NCI-H187 treated with DMSO at 0.1 percent for 48 hours (cell line): Measurements from ENCODE around the gene AADAC.
"Not testable (repeated sequence)": the region's sequence is repeated elsewhere in the genome, so short reads cannot be mapped to it uniquely, and the experiment has no call there.

ENCODE experiments used
- DNase-seq: peaks from one replicate; lab custom pipeline; 2025; lab: John Stamatoyannopoulos, UW

Gene AADAC, protein sequence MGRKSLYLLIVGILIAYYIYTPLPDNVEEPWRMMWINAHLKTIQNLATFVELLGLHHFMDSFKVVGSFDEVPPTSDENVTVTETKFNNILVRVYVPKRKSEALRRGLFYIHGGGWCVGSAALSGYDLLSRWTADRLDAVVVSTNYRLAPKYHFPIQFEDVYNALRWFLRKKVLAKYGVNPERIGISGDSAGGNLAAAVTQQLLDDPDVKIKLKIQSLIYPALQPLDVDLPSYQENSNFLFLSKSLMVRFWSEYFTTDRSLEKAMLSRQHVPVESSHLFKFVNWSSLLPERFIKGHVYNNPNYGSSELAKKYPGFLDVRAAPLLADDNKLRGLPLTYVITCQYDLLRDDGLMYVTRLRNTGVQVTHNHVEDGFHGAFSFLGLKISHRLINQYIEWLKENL

DNA sequence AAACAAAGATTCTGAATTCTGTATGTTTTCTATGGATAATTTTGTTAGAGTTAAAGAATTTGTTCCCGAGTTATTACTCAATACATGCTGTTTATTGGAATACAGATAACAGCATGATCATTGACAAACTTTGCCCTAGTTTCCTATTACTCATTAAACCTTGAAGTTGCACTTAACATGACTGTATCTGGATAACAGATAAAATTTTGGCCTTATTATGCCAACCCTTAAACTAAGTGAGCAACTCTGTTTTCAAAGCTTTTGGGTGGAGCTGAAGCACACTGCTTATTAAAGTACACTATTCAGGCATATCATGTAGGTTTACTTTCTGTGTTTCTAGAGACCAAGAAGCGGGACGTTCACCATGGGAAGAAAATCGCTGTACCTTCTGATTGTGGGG, at the start of gene AADAC:
AADAC (plus strand) TSS at position 318 of the 400 bp plus-strand sequence; CDS start at position 365, 47 bp downstream.
- no peak for DNase-seq

DNA sequence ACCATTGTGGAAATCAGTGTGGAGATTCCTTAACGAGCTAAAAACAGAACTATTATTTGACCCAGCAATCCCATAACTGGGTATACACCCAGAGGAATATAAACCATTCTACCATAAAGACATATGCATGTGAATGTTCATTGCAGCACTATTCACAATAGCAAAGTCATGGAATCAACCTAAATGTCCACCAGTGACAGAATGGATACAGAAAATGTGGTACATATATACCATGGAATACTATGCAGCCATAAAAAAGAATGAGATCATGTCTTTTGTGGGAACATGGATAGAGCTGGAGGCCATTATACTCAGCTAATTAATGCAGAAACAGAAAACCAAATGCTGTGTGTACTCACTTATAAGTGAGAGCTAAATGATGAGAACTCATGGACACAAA, 49.2 kb upstream of the AADAC start:
- DNase-seq, result not testable (repeated sequence)

DNA sequence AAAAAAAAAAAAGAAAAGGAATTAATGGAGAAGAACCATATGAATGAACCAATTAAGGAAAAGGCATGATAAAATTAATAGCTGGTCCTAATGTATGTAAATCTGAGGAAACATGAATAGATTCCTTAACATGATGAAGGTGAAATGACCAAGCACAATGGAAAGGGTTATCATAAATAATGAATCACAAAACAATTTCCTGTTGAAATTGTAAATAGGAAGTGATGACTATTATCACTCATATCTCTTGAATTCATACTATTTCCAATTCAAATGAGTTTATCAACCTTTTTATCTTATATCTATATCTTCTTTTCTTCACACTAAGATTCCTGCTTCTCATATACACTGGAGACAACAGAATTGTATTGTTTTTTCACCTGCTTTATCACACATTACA, 48.2 kb upstream of the AADAC start:
- no peak for DNase-seq

DNA sequence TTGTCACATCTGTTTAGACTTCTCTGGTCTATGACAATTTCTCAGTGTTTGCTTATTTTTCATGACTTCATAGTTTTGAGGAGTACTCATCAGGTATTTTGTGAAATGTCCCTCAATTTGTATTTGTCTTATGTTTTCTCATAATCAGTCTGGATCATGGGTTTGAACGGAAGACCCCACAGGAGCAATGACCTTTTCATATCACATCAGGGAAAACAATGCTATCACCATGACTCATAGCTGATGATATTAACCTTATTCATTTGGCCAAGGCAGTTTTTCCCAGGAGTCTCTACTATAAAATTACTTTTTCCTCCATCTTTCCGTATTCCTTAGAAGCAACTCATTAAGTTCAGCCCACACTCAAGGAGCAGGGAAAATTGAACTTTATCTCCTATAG, 47.5 kb upstream of the AADAC start:
- DNase-seq, result no peak

DNA sequence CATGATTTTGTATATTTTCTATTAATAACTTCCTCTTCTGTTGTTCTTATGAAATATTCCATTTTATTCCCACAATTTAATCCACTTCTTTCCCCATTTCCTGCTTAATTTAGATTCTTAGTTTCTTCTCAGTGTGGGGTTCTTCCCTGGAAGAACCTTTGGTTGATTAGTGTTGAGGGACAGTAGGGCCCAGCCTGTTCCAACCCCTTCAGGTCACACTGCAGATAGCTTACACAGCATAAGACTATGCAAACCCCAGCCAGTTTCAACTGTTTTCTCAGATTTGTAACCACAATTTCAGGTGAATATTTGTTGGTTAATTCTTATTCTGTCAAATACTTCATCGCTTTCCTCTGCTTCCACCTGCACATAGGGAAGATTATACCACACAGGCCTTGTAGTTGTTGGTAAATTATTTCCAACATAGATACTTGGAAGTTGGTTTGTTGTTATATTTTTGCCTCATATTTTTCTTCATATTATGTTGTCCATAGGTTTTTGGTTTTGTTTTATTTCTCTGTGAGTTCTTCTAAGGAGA, 45.5 kb upstream of the AADAC start:
- no peak for DNase-seq

DNA sequence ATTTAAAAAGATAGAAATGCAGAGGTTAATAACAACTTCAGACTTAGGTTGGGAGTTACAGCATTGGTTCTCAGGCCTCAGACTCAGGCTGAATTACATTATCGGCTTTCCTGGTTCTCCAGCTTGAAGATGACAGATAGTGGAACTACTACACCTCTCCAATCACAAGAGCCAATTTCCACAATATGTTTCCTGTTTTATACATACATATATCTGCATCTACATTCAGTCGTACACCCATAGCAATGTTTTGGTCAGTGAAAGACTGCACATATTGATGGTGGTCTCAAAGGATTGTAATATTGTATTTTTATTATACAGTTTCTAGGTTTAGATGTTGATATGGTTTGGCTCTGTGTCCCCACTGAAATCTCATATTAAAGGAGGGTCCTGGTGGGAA, 44.7 kb upstream of the AADAC start:
- no peak for DNase-seq

DNA sequence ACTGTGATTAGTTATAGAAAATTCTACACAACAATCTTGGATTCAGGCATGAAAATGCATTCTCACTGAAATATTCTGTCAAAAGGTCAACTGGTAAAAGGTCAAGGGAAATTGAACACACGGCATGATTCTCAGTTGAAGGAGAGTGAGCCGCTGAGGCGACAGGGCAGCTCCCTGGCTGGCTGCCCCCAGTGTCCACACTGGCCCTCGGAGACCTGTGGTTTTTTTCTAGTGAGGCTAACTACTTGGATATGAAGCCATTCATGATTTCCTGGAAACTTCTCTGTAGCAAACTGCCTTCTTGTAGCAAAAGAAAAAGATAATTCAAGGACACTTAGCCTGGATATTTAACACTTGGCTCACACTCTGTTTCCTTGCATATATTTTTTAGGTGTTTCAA, 43.0 kb upstream of the AADAC start:
- no peak for DNase-seq

DNA sequence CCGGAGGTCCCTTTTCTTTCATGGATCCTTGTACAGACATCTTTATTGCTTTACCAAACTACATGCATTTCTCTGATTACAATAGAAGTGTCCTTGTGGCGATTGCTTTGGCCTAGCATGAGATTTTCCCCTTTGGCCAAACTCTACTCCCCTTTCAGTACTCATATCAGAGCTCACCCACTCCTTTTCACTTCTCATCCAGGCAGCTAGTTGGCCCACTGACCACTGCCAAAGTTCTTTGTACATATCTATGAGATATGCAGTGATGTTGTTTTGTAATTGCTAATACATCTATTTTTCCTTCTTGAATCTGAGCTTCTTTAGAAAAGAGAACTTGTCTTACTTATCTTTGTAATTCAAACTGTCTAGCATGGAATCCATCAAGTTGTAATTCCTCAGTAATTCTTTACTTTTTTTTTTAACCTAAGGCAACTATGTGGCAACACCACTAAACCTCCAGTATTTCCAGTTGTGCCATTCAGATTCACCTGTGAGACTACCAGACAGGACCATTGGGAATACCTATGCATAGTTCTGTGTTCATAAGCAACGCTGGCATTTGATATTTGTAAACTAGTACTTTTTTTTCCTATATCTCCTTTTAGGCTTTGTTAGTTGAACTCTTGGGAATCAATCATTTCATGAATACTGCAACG, 41.0 kb upstream of the AADAC start:
- DNase-seq, result no peak

DNA sequence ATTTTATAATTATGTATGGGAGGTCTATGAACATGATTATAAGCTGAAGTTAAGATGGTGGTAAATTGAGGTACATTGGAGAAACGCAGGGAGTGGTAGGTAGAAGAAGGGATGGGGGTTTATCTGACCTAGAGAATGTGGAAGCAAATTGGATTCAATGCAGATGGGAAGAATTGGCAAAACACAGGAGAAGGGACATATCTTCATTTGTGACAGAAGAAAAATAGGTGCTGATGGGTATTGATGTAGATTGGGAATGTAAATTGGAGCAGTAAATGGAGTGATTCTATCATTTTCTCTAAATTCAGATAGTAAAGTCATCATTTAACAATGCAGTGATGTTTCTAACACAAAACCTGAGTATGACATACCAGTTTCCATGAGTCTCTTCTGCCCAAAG, 39.7 kb upstream of the AADAC start:
- DNase-seq, result no peak

DNA sequence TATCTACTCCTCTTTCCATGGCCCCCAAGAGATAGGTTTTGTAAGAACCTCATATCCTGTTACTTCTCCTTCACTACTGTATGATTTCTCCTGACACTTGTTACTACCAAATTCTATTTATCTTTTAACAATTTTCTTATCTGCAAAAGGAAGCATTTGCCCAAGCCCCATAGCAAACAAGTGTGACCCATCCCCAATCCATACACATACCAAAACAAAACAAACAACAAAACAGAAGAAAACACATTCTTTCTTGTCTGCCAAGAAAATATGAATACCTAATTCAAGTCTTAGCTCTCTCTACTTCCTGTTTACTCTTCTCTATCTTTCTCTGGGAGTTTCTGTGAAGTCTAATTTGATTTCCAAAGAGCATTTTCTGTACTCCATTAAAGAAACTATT, 39.0 kb upstream of the AADAC start:
- DNase-seq, result no peak

DNA sequence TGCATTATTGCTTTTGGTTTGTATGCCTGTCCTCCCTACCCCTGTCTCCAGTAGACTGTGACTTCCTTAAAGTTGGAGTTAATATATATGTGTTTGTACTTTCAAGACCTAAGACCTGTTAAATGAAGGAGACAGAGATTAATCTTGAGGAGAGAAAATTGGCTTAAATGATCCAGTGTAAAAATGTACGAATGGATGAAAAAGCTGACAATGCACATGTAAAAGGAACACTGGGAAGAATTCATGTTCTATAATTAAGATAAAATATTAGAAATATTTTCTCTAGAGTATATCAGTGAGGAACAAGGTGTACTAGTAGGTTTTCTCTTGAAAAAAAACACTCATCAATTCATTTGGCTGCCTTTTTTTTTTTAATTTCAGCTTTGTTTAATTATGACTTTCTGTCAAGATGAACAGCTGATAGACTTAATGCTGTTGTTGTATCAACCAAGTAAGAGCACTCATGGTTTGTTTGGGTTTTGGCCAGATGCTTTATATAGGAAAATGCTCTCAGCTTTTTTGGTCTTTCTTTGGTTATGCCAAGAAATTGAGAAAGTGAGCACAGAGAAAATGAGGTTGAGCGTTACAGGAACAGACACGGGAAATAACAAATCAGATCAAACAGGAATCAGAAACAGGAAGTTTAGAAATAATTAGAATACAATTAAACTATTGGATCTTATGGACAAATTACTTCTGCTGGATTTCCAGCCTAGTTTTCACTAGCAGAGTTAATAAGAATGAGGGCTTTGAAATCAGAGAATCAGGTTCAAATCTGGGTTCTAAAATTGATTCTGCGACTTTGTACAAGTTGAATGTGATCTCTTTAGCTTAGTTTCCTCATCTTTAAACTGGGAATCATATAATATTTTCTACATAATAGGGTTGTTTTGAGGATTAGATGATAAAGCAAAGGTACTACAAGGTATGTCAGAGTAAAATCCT, 38.3 kb upstream of the AADAC start:
- DNase-seq, result no peak

DNA sequence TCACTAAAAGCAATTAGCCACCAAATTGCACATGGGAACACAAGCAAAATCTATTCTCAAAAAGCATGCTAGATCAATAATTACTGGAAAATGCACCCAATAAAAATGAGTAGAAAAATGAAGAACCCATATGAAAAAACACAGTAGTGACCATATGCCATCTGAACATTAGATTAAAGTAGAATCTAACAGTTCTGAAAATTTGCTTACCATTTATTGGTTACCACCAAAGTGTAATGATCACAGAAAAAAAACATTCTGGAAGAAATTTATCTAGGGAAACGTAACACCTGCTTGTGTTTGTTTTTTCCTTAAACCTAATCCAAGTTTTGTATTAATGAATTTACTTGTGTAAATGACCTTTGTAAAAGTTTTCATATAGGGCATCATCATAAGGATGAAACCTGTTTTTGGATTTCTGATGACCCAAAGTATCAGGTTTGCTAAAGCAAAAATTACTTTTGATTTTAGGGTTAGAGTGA, 37.6 kb upstream of the AADAC start:
- DNase-seq, result no peak

DNA sequence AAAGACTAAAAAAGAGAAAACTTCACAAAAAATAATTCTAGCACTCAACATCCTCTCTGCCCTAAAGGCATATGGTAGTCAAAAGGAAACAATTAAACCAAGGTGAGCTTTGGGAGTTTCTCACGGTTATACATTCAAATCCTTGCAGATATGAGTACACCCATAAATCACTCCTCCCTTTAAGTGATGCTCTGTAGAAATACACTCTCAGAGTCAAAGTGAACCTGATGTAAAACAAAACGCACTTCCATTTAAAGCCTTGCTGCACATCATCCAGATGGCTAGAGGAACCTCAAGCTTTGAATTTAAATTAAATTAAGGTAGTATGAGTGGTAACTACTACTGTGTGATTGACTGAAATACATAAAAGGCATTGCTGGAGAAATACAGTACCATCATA, 36.0 kb upstream of the AADAC start:
- DNase-seq, result no peak

DNA sequence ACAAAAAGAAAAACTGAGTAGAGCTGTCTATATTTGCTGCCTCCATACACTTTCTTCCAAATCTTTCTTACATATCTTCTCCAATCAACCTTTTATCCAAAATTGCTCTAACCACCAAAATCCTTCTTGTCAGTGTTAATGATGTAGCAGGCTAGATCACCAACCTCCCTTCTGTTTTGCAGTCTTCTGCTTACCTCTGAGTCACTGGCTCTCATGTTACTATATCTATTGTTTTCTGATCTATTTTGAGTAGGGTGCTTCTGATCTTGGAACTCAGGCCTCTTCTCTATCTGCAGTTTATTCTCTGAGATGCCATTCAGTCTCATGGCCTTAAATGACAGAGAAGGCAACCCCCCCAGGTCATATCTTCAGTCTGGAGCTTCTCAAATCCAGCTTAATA, 26.3 kb upstream of the AADAC start:
- no peak for DNase-seq

DNA sequence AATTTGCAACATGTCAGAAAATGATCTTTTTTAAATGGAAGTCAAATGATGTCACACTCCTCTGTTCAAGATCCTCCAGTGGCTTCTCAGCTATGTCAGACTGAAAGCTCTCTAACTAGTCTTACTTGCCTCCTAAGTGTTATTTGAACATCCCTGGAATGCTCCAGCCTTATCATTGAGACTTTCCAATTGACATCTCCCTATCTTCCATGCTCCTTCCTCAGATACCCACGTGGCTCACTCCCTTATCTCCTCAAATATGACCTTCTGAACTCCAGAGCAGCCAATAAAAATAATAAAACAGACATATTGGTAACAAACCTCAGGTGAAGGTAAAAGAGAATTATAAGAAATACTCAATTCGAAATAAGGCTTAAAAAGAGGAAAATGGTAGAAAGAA, 25.5 kb upstream of the AADAC start:
- DNase-seq, result no peak

DNA sequence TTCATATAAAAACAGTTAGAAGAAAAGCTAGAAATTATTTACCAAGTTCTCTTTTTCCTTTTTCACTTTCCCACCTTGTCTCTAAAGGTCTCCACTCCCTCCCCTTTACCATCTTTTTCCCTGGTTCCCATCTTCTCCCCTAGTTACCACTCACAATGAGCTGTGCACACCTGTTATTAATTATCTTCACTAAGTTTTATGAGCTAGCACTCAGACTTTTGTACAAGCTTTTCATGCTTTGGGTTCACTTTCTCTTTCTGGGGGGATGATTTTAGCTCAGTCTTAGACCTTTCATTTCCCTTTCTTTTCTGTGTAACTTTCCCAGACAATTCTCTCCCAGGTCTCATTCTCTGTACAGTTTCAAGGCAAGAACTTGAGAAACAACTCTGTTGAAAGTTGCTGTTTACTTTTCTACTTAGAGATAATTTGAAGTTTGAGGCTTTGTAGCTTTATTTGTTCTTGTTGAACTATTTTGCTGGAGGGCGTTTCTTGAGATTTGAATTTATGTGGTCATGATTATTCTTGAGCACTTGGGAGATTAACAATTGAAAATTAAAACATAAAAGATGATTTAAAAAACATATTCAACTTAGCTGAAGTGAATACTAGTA, 24.0 kb upstream of the AADAC start:
- DNase-seq, result no peak

DNA sequence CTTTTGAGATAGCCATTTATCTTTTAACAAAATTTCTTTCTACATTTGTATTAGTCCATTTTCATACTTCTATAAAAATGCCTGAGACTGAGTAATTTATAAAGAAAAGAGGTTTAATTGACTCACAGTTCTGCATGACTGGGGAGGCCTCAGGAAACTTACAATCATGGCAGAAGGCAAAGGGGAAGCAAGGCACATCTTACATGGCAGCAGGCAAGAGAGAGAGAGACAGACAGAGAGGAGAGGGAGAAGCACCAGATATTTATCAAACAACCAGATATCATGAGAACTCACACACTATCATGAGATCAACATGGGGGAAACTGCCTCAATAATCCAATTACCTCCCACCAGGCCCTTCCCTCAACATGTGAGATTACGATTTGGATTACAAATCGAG, 23.2 kb upstream of the AADAC start:
- not testable (repeated sequence) for DNase-seq

DNA sequence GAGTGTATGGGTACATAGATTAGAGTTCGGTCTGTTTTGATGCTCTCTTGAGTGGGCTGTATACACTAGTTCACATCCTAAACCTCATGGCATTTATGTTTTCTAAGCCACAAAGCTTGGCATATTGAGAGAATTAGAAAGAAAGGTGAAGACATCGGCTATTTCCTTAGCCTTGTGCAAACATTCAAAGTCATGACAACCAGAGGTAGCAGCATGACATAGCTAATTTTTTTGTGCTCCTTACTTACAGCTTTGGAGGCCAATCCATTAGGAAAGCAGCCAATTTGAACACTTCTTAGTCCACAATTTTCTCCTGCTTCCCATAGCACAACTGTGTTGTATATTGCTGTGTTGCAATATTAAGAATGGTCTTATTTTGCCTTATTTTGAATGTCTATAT, 21.5 kb upstream of the AADAC start:
- no peak for DNase-seq

DNA sequence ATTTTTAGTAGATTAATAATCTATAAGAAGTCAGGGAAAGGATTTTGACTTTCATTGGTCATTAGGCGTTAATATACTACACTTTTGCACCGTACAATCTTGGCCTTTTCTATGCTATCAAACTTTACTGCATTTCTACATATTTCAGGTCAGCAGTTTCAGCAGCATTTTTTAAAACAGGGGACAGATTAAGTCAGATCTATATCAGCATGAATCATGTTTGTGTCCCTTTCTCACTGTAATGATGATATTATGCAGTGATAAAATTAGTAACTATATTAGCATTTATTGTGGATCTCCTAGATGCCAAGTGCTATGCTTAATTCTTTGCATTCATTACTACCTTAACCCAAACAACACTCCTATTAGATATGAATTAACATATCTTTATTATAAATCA, 20.3 kb upstream of the AADAC start:
- DNase-seq, result no peak

DNA sequence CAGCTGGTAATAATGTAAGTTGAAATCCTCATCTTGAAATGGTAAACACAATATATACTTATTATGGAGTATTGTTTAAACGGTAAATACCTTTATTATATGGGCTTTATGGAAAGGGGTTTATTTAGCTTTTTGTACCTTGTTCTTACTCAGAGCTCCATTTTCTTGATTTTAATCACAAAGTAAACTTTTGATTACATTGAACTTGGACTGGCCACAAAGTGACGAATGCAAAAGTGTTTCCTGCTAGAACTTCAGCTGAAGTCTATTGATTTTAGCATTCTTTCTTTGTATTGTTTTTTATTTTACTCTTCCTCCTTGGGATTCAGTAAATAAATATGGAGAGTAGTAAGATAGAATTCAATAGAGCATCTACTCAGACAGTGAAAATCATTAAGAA, 19.8 kb upstream of the AADAC start:
- no peak for DNase-seq

DNA sequence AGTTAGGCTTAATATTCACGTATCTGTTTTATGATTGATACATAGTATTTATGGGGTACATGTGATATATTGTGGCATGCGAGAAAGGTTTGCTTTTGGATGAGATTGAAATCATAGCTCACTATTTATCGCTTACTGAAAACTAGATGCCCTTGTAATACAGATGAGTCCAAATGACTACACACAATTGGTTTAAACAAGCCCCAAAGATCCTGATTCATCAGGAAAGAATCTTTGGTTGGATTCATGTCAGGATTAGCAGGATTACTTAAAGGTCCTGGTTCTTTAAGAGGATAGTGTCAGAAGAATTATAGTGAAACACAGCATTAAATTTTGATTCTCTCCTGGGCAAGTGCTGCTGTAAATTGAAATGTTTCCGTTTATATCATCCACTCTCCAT, 18.6 kb upstream of the AADAC start:
- no peak for DNase-seq
